Suprapubic skin (tissue), 3 donors: ENCODE data around the gene PANK4.

Source experiments
- POLR2AphosphoS5 ChIP-seq, 3 donors: sonication (generic); formaldehyde crosslinking; IDR thresholded peaks; one replicate each; pipeline ENCODE4 v1.6.1; 2017; ENCODE audit warnings: antibody characterized with exemption in 3 of 3
- TF ChIP-seq, protein P1 (sequence below), 2 donors: fragments of 200-600 bp in 1 of 2; fragments of 450-650 bp in 1 of 2; sonication (generic) in 1 of 2; IDR thresholded peaks; one replicate each; pipeline ENCODE4 v1.5.1; 2016 to 2019; ENCODE audit warnings: antibody characterized with exemption in 2 of 2, mild to moderate bottlenecking in 1 of 2, moderate library complexity in 1 of 2

DNA sequence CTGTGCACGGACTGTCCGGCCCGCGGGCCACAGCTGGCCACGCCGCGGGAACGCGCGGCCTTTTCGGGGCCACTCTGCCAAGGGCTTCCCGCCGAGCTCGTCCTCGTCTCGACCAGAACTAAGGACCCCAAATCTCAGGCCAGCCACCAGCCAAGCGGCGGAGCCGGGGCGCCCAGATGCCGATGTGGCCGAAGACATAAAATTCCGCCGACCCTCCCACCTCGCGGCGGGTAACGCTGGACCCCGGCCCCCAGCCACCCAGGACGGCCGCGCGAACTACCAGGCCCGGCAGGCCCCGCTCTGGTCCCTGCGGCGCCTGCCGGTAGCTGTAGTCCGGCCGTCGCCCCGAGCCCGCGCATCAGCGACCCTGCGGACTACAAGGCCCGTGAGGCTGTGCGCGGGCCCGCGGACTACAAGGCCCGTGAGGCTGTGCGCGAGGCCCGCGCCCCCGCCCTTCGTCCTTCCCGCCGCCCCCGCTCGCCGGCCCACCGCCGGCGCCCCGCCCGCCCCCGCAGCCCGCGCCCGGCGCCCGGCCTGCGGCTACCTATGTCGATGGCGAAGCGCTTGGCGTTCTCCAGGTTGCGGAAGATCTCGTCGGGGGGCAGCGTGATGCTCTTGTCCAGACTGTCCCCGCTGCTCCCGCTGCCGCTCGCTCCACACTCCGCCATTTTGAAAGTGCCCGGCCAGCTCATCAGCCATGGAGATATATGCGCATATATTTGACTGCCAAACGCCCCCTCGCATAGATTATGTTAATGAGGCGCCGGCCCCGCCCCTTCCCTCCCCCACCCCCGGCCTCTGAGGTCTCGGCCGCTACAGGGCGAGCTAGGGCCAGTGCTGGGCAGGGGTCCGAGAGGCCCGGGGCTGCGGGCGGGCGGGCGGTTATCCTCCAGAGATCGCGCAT, at the start of gene PANK4:
- TF ChIP-seq, protein P1, sequence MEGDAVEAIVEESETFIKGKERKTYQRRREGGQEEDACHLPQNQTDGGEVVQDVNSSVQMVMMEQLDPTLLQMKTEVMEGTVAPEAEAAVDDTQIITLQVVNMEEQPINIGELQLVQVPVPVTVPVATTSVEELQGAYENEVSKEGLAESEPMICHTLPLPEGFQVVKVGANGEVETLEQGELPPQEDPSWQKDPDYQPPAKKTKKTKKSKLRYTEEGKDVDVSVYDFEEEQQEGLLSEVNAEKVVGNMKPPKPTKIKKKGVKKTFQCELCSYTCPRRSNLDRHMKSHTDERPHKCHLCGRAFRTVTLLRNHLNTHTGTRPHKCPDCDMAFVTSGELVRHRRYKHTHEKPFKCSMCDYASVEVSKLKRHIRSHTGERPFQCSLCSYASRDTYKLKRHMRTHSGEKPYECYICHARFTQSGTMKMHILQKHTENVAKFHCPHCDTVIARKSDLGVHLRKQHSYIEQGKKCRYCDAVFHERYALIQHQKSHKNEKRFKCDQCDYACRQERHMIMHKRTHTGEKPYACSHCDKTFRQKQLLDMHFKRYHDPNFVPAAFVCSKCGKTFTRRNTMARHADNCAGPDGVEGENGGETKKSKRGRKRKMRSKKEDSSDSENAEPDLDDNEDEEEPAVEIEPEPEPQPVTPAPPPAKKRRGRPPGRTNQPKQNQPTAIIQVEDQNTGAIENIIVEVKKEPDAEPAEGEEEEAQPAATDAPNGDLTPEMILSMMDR (IDR thresholded peaks at IDR 0.05): no peak
- TF ChIP-seq POLR2AphosphoS5 (IDR thresholded peaks at IDR 0.05): no peak
